Activated CD4-positive, alpha-beta memory T cell treated with anti-CD3 and anti-CD28 coated beads for 36 hours (primary cell): ENCODE results near the gene GLRX5. TPM values are rescaled to one million over a fixed set of nuclear protein-coding genes. Genes with fewer than 3 reads are reported as not detected.

Source experiments
- CTCF ChIA-PET: fragments of 350-600 bp; sonication (Branson Sonifier 250); formaldehyde crosslinking; loops from one replicate; lab custom pipeline; 2021; ENCODE audit warnings: antibody characterized with exemption, inconsistent platforms; lab: Charles Lee
- POLR2A ChIA-PET: fragments of 350-600 bp; sonication (Branson Sonifier 250); formaldehyde crosslinking; loops from one replicate; lab custom pipeline; 2021; ENCODE audit warnings: antibody characterized with exemption; lab: Charles Lee
- DNase-seq: peaks from one replicate; pipeline ENCODE4 v3.0.0-alpha.2; 2020
- H3K27ac Mint-ChIP-seq: one replicate; pipeline ENCODE4 v1.8.0; 2021; ENCODE audit warnings: mixed read lengths
- H3K27me3 Mint-ChIP-seq: one replicate; pipeline ENCODE4 v1.8.0; 2021; ENCODE audit warnings: mixed read lengths
- H3K36me3 Mint-ChIP-seq: one replicate; pipeline ENCODE4 v1.8.0; 2021; ENCODE audit warnings: mixed read lengths
- H3K4me1 Mint-ChIP-seq: one replicate; pipeline ENCODE4 v1.8.0; 2021; ENCODE audit warnings: low read depth, mixed read lengths
- H3K4me3 Mint-ChIP-seq: one replicate; pipeline ENCODE4 v1.8.0; 2021; ENCODE audit warnings: mild to moderate bottlenecking, mixed read lengths
- H3K9me3 Mint-ChIP-seq: one replicate; pipeline ENCODE4 v1.8.0; 2021; ENCODE audit warnings: mixed read lengths
- intact Hi-C: fragments of 100-400 bp; cut with micrococcal nuclease; formaldehyde crosslinking; loops from one replicate; pipeline ENCODE4 v1.15.1; 2023
- total RNA-seq, 2 experiments: library from RNA; stranded (reverse); gene quantifications; one replicate each; pipeline ENCODE4 v1.2.3, GENCODE V29; 2021

GLRX5 gene
- total RNA-seq, 2 experiments from 2014 or later, result 31.8 to 32.2 TPM

GRCh38 chr14:95536036-95536593, 1.3 kb downstream of the GLRX5 start:
- ChIA-PET CTCF (interaction anchor here (0.8 to 6.6 kb wide), 7 partner anchors 9 to 109 kb away, joined by 3 to 82 read pairs (median 6); no protein-coding TSS in a partner anchor), POLR2A (interaction anchor here (1.5 to 1.9 kb wide), 3 partner anchors 9 to 94 kb away, joined by 4 to 5 read pairs (median 4); no protein-coding TSS in a partner anchor)
- no peak for DNase-seq
- Mint-ChIP-seq H3K4me1 (peaks cover 41% of the 10 kb centered on the region), H3K27ac (peak overlapping the region; percentile 69), H3K36me3 (peaks cover 19% of the 10 kb centered on the region), H3K4me3 (peak overlapping the region; percentile 93), H3K27me3 (no peaks in the 10 kb centered on the region), H3K9me3 (no peaks in the 10 kb centered on the region)
- intact Hi-C loops, result loop anchor here (10.0 kb wide), 1 partner anchor 1361 kb away; the partner anchor contains the start of gene PPP4R4

DNA sequence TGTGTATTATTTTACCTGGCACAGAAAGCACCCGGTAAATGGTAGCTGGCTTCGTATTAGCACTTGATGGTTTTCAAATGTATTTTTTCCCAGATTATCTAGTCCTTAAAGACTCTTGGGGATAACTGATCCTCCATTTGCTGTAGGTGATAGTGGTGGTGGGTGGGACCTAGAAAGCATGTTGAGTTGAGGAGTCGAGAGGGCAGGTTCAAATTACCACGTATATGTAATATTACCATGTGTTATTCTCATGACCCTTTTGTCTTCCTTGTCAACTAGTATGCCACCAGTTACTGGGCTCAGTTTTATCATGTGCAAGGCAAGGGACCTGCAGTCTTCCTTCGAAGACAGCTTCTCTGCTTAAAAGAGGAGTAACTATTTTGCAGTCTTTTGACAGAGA, 1.8 kb downstream of the GLRX5 start:
- Mint-ChIP-seq H3K27me3 (no peaks in the 10 kb centered on the region), H3K27ac (no peak overlapping the region), H3K9me3 (no peaks in the 10 kb centered on the region), H3K4me3 (peak overlapping the region; percentile 44), H3K4me1 (peaks cover 35% of the 10 kb centered on the region), H3K36me3 (peaks cover 16% of the 10 kb centered on the region)
- POLR2A ChIA-PET, result interaction anchor here (1.5 to 1.9 kb wide), 2 partner anchors 14 to 94 kb away, joined by 4 to 5 read pairs; no protein-coding TSS in a partner anchor
- no peak for DNase-seq
- CTCF ChIA-PET, result interaction anchor here (0.8 to 6.6 kb wide), 7 partner anchors 10 to 110 kb away, joined by 3 to 82 read pairs (median 6); no protein-coding TSS in a partner anchor
- intact Hi-C loops, result loop anchor here (10.0 kb wide), 1 partner anchor 1362 kb away; the partner anchor contains the start of gene PPP4R4

GRCh38 chr14:95537298-95538089, 2.6 kb downstream of the GLRX5 start:
- intact Hi-C loops, result loop anchor here (10.0 kb wide), 1 partner anchor 1363 kb away; the partner anchor contains the start of gene PPP4R4
- no peak for DNase-seq
- no peak overlapping the region for H3K4me3 Mint-ChIP-seq
- ChIA-PET POLR2A (interaction anchor here (1.5 to 1.9 kb wide), 2 partner anchors 15 to 95 kb away, joined by 4 to 5 read pairs; no protein-coding TSS in a partner anchor), CTCF (interaction anchor here (1.1 to 6.6 kb wide), 5 partner anchors 10 to 110 kb away, joined by 4 to 82 read pairs (median 6); no protein-coding TSS in a partner anchor)
- H3K27ac Mint-ChIP-seq, result no peak overlapping the region
- H3K9me3 Mint-ChIP-seq, result no peaks in the 10 kb centered on the region
- H3K4me1 Mint-ChIP-seq, result peaks cover 34% of the 10 kb centered on the region
- no peaks in the 10 kb centered on the region for H3K27me3 Mint-ChIP-seq
- H3K36me3 Mint-ChIP-seq, result peaks cover 10% of the 10 kb centered on the region

- peaks cover 3% of the 10 kb centered on the region for H3K36me3 Mint-ChIP-seq
- DNase-seq, result no peak
- H3K4me3 Mint-ChIP-seq, result no peak overlapping the region
- H3K9me3 Mint-ChIP-seq, result no peaks in the 10 kb centered on the region
- ChIA-PET CTCF (interaction anchor here (1.0 to 6.6 kb wide), 3 partner anchors 12 to 95 kb away, joined by 4 to 82 read pairs (median 4); no protein-coding TSS in a partner anchor), POLR2A (interaction anchor here (1.7 kb wide), 1 partner anchor 96 kb away, joined by 4 read pairs; no protein-coding TSS in a partner anchor)
- intact Hi-C loops, result loop anchor here (10.0 kb wide), 1 partner anchor 1364 kb away; the partner anchor contains the start of gene PPP4R4
- H3K27ac Mint-ChIP-seq, result no peak overlapping the region
- H3K4me1 Mint-ChIP-seq, result peaks cover 31% of the 10 kb centered on the region
- no peaks in the 10 kb centered on the region for H3K27me3 Mint-ChIP-seq
Observed at GRCh38 chr14:95538801-95539509, 4.1 kb downstream of the GLRX5 start.

DNA sequence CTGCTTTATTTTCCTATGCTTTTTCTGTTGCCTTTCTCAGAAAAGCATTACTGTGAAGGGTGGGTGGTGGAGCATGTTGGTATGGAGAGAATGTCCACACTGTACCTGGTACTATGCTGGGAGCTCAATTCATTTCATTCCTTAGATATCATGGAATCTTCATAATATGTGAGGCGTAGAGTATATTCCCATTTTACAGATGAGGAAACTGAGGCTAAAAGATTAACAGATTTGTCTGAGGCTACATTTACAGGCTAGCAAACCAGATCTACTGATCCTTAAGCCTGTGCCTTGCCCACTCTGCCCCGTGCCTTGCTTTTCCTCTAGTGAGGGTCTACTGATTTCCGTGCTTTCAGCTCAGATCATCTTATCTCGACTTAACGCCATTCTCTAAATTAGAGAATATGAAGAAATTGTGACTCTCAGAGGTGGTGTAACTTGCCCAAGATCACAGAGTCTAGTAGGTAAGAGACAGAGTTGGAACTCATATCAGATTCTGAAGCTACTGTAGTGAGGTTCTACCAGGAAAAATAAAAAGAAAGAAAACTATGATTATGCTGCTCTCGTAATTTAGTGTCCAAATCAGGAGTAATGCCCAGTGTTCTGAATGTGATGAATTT, 5.5 kb downstream of the GLRX5 start:
- no peaks in the 10 kb centered on the region for H3K9me3 Mint-ChIP-seq
- POLR2A ChIA-PET, result interaction anchor here (1.7 kb wide), 1 partner anchor 98 kb away, joined by 4 read pairs; no protein-coding TSS in a partner anchor
- peaks cover 8% of the 10 kb centered on the region for H3K36me3 Mint-ChIP-seq
- CTCF ChIA-PET, result no interaction called here
- no peak for DNase-seq
- H3K27me3 Mint-ChIP-seq, result no peaks in the 10 kb centered on the region
- H3K27ac Mint-ChIP-seq, result no peak overlapping the region
- intact Hi-C loops, result no loop called here
- no peak overlapping the region for H3K4me3 Mint-ChIP-seq
- H3K4me1 Mint-ChIP-seq, result peaks cover 36% of the 10 kb centered on the region

DNA sequence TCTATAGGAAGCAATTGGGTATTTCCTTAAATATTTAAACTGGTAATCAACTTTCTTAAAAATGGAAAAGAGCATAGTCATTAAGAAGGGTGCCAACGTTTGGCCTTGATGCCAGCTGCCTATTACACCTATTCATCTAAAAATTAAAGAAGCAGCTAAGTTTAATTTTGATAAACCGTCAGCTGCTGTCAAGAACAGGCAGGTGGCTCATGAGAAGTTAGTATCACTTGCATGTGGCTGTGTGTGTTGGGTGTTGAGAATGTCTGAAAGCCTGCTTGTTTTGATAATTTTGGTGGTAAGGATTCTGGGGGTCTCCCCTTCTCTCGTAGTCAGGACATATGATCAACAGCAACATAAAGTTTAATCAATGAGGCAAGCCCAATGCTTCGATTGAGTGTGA, 6.5 kb downstream of the GLRX5 start:
- Mint-ChIP-seq H3K4me3 (no peak overlapping the region), H3K9me3 (no peaks in the 10 kb centered on the region), H3K27ac (no peak overlapping the region), H3K36me3 (peaks cover 9% of the 10 kb centered on the region), H3K4me1 (peaks cover 33% of the 10 kb centered on the region), H3K27me3 (no peaks in the 10 kb centered on the region)
- intact Hi-C loops, result no loop called here
- POLR2A ChIA-PET, result no interaction called here
- CTCF ChIA-PET, result interaction anchor here (1.1 kb wide), 2 partner anchors 14 to 99 kb away, joined by 3 to 6 read pairs; no protein-coding TSS in a partner anchor
- no peak for DNase-seq

GRCh38 chr14:95541932-95542930, 7.4 kb downstream of the GLRX5 start:
- Mint-ChIP-seq H3K9me3 (no peaks in the 10 kb centered on the region), H3K36me3 (peaks cover 9% of the 10 kb centered on the region), H3K4me1 (peaks cover 26% of the 10 kb centered on the region), H3K27me3 (no peaks in the 10 kb centered on the region), H3K4me3 (no peak overlapping the region), H3K27ac (no peak overlapping the region)
- no peak for DNase-seq
- ChIA-PET CTCF (interaction anchor here (1.1 kb wide), 2 partner anchors 15 to 100 kb away, joined by 3 to 6 read pairs; no protein-coding TSS in a partner anchor), POLR2A (no interaction called here)
- intact Hi-C loops, result no loop called here

DNA sequence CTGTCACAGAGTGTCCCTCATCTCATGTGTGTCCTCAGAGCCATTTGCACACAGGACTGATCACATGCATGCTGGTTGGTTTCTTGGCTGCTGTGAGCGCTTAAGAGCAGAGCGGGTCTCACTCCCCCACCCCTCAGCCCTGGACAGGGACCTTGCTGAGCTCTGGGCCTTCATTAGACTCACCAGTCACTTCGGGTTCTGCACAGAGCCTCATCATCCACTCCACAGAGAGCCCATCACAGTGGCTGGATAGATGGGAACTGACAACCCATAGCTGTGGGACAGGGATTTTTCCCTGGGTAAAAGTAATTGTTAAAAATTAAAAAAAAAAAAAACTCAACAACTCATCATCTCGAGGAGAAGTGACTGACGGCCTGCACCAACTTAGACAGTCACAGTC, 8.2 kb downstream of the GLRX5 start:
- ChIA-PET CTCF (interaction anchor here (1.4 kb wide), 1 partner anchor 101 kb away, joined by 4 read pairs; no protein-coding TSS in a partner anchor), POLR2A (no interaction called here)
- H3K9me3 Mint-ChIP-seq, result no peaks in the 10 kb centered on the region
- H3K27ac Mint-ChIP-seq, result no peak overlapping the region
- H3K4me3 Mint-ChIP-seq, result no peak overlapping the region
- DNase-seq, result no peak
- intact Hi-C loops, result no loop called here
- H3K4me1 Mint-ChIP-seq, result peaks cover 21% of the 10 kb centered on the region
- peaks cover 9% of the 10 kb centered on the region for H3K36me3 Mint-ChIP-seq
- no peaks in the 10 kb centered on the region for H3K27me3 Mint-ChIP-seq

DNA sequence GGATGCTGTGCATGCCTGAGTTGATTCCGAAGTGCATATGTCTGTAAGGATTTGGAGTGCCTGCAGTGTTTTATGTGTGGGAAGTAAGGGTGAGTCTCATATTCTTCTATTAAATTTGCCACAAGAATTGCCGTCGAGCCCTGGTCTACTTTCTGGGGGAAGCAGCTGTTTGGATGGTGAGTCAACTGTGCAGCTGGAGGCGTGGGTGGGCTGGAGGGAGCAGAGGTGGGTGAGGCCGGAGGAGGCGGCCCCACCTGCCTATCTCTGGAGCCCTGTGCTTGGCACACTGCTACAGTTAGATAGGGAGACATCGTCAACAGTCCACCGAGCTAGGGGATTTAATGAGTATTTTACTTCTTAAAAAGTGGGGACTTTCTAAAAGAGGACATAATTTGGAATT, 9.7 kb downstream of the GLRX5 start:
- no peaks in the 10 kb centered on the region for H3K9me3 Mint-ChIP-seq
- H3K27ac Mint-ChIP-seq, result no peak overlapping the region
- H3K27me3 Mint-ChIP-seq, result no peaks in the 10 kb centered on the region
- POLR2A ChIA-PET, result no interaction called here
- intact Hi-C loops, result no loop called here
- no peak overlapping the region for H3K4me3 Mint-ChIP-seq
- CTCF ChIA-PET, result interaction anchor here (1.4 to 1.8 kb wide), 1 partner anchor 102 kb away, joined by 4 to 6 read pairs; no protein-coding TSS in a partner anchor
- no peak for DNase-seq
- H3K4me1 Mint-ChIP-seq, result peaks cover 17% of the 10 kb centered on the region
- peaks cover 11% of the 10 kb centered on the region for H3K36me3 Mint-ChIP-seq

- POLR2A ChIA-PET, result no interaction called here
- no peak for DNase-seq
Observed at GRCh38 chr14:95545515-95546168, 10.8 kb downstream of the GLRX5 start.

More at GRCh38 chr14:95545515-95546168, 10.8 kb downstream of the GLRX5 start:
- Mint-ChIP-seq H3K27ac (no peak overlapping the region), H3K4me1 (peaks cover 17% of the 10 kb centered on the region), H3K27me3 (no peaks in the 10 kb centered on the region), H3K4me3 (no peak overlapping the region), H3K9me3 (no peaks in the 10 kb centered on the region), H3K36me3 (peaks cover 11% of the 10 kb centered on the region)
- CTCF ChIA-PET, result interaction anchor here (1.0 to 1.9 kb wide), 4 partner anchors 14 to 103 kb away, joined by 3 to 6 read pairs (median 4); no protein-coding TSS in a partner anchor
- intact Hi-C loops, result no loop called here
